GM10248 (cell line): ENCODE measurements around the gene NEGR1.

Source experiments
- CTCF ChIA-PET: fragments of 300-600 bp; sonication (Branson Sonifier 250); formaldehyde crosslinking; extraction: SDS; loops from one replicate; lab custom pipeline; 2021; ENCODE audit warnings: antibody characterized with exemption; lab: Yijun Ruan, JAX
- POLR2A ChIA-PET: fragments of 350-650 bp; sonication (Branson Sonifier 250); formaldehyde crosslinking; extraction: SDS; loops from one replicate; lab custom pipeline; 2020; ENCODE audit warnings: antibody characterized with exemption; lab: Yijun Ruan, JAX
- DNase-seq: peaks from one replicate; pipeline ENCODE4 v3.0.0; 2012; ENCODE audit errors: extremely low spot score
- TF ChIP-seq, protein P1 (sequence below): IDR thresholded peaks from 2 replicates; pipeline ENCODE4 v1.5.1; 2012; ENCODE audit warnings: mild to moderate bottlenecking, low read depth; ENCODE audit errors: extremely low read depth, missing control alignments, control extremely low read depth

Gene NEGR1

DNA sequence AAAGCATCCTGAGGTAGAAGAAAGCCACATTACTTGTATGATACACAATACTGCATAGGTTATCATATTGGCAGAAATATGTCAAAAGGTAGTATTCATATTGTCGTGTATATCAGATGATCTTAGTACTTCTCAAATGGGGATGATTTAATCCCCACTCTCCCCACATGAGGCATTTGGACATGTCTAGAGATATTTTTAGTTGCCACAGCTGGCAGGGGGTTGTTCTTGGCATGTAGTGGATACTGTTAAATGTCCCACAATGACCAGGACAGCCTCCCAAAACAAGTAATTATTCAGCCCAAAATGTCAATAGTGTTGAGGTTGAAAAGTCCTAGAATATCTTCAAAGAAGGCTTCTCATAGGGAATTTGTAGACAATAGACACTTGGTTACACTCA is 162.8 kb downstream of the NEGR1 start:
- POLR2A ChIA-PET, result no interaction called here
- no peak for DNase-seq
- TF ChIP-seq, protein P1, sequence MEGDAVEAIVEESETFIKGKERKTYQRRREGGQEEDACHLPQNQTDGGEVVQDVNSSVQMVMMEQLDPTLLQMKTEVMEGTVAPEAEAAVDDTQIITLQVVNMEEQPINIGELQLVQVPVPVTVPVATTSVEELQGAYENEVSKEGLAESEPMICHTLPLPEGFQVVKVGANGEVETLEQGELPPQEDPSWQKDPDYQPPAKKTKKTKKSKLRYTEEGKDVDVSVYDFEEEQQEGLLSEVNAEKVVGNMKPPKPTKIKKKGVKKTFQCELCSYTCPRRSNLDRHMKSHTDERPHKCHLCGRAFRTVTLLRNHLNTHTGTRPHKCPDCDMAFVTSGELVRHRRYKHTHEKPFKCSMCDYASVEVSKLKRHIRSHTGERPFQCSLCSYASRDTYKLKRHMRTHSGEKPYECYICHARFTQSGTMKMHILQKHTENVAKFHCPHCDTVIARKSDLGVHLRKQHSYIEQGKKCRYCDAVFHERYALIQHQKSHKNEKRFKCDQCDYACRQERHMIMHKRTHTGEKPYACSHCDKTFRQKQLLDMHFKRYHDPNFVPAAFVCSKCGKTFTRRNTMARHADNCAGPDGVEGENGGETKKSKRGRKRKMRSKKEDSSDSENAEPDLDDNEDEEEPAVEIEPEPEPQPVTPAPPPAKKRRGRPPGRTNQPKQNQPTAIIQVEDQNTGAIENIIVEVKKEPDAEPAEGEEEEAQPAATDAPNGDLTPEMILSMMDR, result no peak
- CTCF ChIA-PET, result no interaction called here

DNA sequence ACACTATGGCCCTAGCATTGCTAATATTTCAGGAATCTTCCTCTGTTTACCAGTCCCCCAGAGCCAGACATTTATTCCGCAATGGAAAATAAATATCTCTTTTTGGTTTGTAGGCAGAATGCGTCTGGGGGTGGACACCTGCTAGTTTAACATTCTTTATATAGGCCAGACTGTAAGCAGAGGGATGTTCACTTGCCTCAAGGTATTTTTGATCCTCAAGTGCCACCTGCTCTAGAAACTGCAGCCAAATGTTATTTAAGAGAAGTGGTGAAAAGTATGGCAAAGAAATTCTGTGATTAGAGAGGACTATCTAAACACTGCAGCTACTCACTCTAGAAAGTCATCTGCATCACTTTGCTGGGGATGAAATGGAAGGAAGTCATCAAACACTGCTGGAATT is 164.7 kb downstream of the NEGR1 start:
- CTCF ChIA-PET, result no interaction called here
- TF ChIP-seq, protein P1, result no peak
- POLR2A ChIA-PET, result no interaction called here
- no peak for DNase-seq

DNA sequence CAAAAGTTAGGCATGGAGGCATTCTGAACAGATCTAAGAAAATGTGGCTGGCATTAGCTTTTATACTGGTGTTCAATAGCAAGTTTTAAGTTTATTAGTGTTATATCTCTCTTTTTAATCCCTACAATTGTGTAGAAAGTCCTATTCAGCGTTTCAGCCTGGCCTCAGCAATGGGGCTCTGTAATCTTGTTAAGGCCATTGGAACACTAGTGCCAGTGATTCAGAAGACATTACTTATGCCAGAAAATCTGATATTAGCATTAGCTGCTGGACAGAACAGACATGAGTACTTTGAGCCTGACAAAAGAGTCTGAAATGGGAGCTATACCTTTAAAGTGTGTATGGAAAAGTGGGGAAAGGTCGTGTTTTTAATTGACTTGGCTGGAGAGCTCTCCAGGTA is 167.0 kb downstream of the NEGR1 start:
- no peak for DNase-seq
- TF ChIP-seq, protein P1, result no peak
- CTCF ChIA-PET, result interaction anchor here (1.3 kb wide), 1 partner anchor 13 kb away, joined by 3 read pairs; no protein-coding TSS in a partner anchor
- POLR2A ChIA-PET, result no interaction called here

DNA sequence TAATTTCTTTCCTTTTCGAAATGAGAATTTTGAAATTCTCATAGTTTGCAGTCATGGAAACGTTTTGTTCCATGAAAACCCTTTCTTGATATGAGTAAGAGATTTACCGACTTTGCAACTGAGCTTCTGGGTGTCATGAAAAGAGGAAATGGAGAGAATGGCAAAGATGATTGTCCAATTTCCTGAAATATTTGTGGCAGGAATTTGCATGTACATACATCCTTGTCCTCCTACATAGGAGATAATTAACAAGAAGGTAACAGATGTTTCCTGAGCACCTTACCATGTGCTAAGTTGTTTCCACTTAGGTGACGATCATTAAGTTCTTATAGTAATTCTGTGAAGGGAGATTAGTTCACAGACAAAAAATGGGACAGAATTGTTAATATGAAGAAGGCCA is 170.7 kb downstream of the NEGR1 start:
- no peak for DNase-seq
- TF ChIP-seq, protein P1, result no peak
- ChIA-PET POLR2A (no interaction called here), CTCF (no interaction called here)

DNA sequence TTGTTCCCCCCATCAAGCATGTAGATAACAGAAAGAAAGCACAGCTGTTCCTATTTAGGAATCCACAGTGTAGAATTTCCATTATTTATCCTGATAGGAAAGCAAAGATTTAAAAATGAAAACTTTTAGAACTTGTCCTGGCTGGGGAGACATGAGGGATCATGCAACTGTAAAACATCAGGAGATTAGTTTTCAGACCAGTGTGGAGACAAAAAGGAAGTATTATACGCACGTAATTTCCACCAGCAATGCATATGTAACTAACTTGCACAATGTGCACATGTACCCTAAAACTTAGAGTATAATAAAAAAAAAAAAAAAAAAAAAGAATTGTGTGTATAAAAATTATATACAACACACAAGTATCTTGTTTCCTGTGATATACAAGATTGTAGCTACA is 172.4 kb downstream of the NEGR1 start:
- DNase-seq, result no peak
- TF ChIP-seq, protein P1, result no peak
- POLR2A ChIA-PET, result no interaction called here
- CTCF ChIA-PET, result no interaction called here

DNA sequence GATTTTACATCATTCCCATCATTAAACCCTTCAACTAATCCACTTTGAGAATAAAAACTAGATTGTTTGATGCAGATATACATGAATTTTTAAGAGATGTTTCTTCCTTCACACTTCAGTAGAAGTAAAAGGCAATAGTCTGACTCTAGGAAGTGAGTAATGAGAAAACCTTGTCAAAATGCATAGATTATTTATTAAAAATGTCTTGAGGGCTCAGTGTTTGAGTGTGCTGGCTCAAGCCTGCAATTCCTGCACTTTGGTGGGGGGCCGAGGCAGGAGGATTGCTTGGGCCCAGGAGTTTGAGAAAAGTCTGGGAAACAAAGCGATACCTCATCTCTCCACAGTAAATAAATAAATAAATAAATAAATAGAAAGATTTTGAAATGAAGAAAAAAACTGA is 177.1 kb downstream of the NEGR1 start:
- DNase-seq, result no peak
- TF ChIP-seq, protein P1, result no peak
- POLR2A ChIA-PET, result no interaction called here
- CTCF ChIA-PET, result no interaction called here
